NCI-H1048 (cell line): ENCODE results near the gene RPS3A.
"Not testable (repeated sequence)": the region's sequence is repeated elsewhere in the genome, so short reads cannot be mapped to it uniquely, and the experiment has no call there.

Experiments used
- DNase-seq: peaks from one replicate; lab custom pipeline; 2025; lab: John Stamatoyannopoulos, UW

Gene RPS3A

GRCh38 chr4:151099229-151099975, at the start of gene RPS3A:
RPS3A (plus strand) TSS chr4:151099628; CDS start chr4:151099653, 25 bp downstream.
- peak; percentile 87 for DNase-seq

DNA sequence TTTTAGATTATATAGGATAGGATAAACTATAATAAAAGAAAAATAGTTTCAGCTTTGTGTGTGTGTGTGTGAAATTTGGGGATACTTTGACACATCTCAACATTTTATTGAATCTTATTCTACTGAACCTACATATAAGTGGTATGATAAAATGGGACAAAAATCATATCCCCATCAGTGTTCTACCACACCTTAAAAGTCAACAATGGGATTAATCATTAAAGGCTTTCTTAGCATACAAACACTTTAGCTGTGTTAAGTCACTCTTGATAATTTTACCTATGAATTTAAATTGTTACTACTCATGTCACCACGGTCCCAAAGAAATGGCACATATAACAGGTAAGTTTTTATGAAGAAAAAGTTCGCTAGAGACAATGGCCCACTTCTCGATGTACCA, 46.6 kb upstream of the RPS3A start:
- DNase-seq: no peak

GRCh38 chr4:151055539-151055938, 43.9 kb upstream of the RPS3A start:
- DNase-seq: no peak

DNA sequence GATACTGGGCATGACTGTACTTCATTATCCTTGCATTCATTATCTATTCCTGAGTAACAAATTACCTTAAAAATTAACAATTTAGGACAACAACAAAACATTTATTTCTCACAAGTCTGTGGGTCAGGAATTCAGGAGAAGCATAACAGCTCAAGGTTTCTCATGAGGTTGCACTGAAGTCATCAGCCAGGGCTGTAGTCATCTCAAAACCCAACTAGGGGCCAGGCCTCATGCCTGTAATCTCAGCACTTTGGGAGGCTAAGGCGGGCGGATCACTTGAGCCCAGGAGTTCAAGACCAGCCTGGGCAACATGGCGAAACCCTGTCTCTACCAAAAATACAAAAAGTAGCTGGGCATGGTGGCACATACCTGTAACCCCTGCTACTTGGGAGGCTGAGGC, 36.3 kb upstream of the RPS3A start:
- not testable (repeated sequence) for DNase-seq

DNA sequence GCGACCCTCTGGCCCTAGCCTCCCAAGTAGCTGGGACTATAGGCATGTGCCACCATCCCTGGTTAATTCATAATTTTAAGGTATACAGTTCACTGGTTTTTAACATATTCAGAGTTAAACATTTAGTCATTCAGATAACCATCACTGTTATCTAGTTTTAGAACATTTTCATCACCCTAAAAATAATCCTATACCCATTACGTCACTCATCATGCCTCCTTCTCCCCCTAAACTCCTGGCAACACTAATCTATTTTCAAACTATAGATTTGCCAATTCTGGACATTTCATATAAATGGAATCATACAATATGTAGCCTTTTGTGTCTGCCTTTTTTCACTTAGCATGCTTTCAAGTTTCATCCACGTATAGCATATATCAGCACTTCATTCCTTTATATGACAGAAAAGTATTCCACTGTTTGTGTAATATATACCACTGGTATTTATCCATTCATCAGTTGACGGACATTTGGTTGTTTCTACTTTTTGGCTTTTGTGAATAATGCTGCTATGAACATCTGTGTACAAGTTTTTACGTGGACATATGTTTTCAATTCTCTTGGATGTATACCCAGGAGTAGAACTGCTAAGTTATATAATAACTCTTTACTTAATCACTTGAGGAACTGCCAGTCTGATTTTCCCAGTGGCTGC, 32.0 kb upstream of the RPS3A start:
- no peak for DNase-seq

DNA sequence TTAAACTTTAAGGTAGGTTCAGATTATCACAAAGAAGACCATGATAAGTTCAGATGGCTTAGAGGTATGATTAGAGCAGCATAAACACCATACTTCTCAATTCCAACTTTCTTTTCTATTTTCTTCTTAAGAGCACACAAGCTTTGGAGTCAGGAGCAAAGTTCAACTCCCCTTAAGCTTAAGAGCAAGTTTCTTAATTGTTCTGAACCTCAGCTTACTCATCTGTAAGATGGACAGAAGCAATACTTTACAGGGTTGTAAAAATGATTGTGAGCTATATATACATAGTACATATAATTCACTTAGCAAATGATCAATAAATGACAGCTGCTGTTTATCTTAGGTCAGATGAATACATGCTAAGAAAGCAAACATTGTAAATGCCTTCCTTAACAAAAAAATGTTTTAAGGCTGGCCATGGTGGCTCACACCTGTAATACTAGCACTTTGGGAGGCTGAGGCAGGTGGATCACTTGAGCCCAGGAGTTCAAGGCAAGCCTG, 25.0 kb upstream of the RPS3A start:
- no peak for DNase-seq

DNA sequence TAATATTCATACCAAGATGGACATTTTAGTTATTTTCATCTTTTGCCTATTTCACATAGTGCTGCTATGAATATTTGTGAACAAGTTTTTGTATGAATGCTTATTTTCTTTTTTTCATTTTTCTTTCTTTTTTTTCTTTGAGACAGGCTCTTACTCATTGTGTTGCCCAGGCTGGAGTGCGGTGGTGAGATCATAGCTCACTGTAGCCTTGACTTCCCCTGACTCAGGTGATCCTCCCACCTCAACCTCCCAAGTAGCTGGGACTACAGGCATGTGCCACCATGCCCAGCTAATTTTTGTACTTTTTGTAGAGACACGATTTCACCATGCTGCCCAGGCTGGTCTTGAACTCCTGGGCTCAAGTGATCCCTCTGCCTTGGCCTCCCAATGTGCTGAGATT, 21.4 kb upstream of the RPS3A start:
- DNase-seq: not testable (repeated sequence)

DNA sequence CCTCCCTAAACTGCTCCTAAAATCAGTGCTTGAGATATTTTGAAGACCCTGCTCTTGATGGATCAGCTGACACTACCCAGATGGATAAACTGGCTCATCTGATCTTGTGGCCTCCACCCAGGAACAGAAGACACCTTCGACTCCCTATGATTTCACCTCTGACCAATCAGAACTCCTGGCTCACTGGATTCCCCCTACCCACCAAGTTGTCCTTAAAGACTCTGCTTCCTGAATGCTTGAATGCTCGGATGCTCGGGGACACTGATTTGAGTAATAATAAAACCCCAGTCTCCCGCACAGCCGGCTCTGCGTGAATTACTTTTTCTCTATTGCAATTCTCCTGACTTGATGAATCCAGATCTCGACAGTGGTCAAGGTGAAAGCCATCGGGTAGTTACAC, 12.0 kb upstream of the RPS3A start:
- DNase-seq: no peak

DNA sequence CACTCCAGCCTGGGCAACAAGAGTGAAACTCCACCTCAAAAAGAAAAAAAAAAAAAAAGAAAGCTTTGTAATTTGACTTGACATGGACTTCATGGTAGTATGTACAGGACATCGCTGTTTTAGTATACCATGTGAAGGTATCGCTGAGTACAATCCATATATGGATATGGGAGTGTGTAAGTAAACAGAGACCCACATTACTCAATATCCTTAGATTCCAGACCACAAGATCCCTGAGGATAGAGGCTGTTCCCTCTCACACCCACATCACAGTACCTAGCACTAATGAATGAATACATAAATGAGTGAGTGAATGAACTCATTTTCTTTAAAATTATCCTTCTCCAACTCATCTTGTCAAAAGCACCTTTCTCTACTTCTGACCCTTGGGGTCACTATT, 8.4 kb upstream of the RPS3A start:
- DNase-seq: no peak

GRCh38 chr4:151092488-151092887, 6.9 kb upstream of the RPS3A start:
- no peak for DNase-seq

- DNase-seq: no peak
These were observed 6.2 kb upstream of the RPS3A start for GRCh38 chr4:151093203-151093602.

GRCh38 chr4:151094290-151094751, 5.1 kb upstream of the RPS3A start:
- DNase-seq: no peak

GRCh38 chr4:151095142-151095541, 4.3 kb upstream of the RPS3A start:
- no peak for DNase-seq

- DNase-seq: no peak
These were observed 1.7 kb upstream of the RPS3A start for GRCh38 chr4:151097759-151098158.

DNA sequence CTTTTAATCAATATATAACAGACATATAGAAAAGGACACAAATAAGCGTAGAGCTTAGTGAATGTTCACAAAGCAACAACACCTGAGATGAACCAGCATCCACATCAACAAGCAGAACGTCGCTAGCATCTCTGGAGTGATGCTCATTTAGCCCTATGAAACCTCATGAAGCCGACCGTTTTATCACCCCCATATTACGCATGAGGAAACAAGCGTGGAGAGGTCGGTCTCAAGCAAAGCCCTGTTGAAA, 524 bp upstream of the RPS3A start:
- DNase-seq: no peak

- no peak for DNase-seq
These were observed 569 bp downstream of the RPS3A start for GRCh38 chr4:151099976-151100417.

GRCh38 chr4:151100531-151100930, 1.1 kb downstream of the RPS3A start:
- no peak for DNase-seq

GRCh38 chr4:151103758-151104157, 4.3 kb downstream of the RPS3A start:
- DNase-seq: no peak

DNA sequence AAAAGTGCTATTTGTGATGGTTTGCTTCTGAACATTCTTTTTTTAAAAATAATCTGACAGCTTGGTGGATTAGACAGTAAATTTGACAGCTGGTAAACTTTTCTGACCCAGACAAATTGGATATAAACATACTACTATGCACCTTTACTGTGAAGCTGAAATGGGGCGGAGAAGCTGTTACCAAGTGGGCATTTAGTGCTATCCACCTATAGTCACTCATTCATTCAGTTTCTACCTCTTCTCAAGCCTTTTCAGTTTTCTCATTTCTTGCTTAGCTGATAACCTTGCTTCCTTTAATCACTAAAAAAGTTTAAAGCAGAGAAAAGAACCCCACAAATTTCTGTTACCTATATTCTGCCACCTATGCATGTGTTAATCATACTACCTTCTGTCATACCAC, 5.2 kb downstream of the RPS3A start:
- no peak for DNase-seq

GRCh38 chr4:151105454-151106032, 6.1 kb downstream of the RPS3A start:
- DNase-seq: no peak

- DNase-seq: no peak
These were observed 7.6 kb downstream of the RPS3A start for GRCh38 chr4:151107063-151107462.

DNA sequence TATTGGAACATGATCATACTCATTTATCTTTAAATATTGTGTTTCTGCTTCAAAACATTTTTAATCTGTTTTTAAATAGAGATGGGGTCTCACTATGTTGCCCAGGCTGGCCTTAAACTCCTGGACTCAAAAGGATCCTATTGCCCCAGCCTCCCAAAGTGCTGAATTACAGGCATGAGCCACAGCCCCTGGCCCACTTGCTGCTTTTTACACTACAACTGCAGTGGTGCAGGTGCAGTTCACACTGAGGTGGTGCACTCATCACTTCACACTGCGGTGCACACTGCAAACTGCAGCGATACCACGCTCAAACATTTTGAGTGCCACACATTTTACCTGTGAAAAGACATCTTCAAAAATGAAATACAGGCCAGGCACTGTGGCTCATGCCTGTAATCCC, 10.8 kb downstream of the RPS3A start:
- DNase-seq: no peak

GRCh38 chr4:151114338-151114737, 14.9 kb downstream of the RPS3A start:
- no peak for DNase-seq
